Cortex of kidney (tissue), 1 donor: ENCODE results near the gene PAK5.

Source experiments
- DNase-seq: peaks from one replicate; lab custom pipeline; 2025; lab: John Stamatoyannopoulos, UW

Gene PAK5

DNA sequence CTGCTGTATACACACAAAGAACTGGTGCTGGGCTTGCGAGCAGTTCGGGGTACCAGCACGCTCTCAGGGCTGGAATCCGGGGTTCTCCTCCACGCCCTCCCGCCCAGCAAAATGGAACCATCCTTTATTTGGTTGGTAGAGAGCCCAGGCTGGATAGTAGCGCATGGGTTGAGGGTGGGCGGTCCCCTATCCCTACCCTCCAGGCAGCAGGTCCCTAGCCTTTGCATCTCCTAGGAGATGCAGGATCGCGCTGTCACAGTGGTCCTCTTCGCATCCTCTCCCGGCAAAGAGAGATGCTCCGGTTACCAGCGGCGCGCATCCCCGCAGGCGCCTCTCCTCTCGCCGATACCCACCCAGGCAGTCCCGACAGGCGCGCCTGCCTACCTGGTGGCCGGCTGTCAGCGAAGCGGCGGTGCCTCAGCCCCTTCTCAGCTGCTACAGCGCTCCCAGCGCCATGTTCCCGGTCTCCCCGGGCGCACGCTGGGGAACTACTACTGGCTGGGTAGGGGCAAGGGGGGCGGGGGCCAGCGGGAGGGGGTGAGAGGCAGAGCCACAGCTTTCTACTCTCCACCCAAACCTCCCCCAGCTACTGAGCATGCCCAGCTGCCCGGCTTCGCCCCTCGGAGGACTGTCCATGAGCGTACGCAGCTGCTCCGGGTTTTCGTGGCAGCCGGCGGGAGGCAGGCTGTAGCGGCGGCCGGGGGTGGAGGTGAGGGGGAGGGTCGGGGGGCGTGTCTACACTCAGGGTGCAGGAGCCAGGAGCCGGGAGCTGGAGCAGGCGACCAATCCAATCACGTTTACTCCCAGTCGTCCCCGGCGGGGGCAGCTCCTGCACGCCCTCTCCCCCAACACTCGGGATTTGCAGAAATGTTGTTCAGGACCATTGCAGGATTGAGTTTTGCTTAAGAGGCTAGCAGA is at the start of gene PAK5:
TSS of gene PAK5 (minus strand) at position 699 of the 918 bp plus-strand sequence. CDS start 194,748 bp downstream, outside the sequence.
- DNase-seq: no peak

DNA sequence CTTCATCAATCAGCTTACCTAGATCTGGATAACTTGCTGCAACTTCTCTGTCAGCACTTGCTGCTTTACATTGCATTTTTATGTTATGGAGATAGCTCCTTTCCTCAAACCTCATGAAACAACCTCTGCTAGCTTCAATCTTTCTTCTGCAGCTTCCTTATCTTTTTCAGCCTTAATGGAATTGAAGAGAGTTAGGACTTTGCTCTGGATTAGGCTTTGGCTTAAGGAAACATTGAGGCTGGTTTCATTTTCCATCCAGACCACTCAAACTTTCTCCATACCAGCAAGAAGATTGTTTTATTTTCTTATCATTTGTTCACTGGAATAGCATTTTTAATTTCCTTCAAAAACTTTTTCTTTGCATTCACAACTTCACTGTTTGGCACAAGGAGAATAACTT is 48.8 kb upstream of the PAK5 start:
- DNase-seq: no peak

DNA sequence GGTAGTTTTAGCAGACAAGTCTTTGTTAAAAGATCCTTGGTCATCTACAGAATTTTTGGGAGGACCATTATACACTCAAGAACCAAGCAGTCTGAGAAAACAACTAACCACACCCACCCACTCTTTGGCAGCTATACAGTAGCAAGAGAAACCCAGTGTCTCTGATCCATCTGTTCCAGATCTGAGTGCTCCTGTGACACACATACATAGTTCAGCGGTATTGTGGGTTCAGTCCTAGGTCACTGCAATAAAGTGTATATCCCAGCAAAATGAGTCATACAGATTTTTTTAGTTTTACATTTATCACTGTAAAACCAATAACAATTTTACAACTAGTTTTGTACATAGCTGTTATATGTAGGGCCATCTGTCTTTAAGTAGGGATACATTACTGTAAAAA is 47.4 kb upstream of the PAK5 start:
- no peak for DNase-seq

DNA sequence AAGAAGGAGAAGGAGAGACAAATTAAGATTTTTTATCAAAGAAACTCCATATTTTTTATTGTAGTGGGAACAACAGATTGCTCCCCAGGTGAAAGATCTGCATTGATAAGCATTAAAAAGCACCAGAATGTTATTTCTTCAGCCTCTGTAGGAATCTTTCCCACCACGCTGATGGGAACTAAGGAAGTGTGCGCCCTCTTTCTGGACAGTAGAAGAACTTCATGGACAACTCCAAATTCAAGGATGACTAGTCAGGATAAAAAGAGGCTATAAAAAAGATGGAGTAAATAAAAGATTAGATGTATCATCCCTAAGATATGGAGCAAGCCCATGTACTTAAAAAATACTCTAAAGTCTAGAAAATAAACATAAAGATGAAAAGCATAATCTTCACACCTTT is 45.8 kb upstream of the PAK5 start:
- no peak for DNase-seq

DNA sequence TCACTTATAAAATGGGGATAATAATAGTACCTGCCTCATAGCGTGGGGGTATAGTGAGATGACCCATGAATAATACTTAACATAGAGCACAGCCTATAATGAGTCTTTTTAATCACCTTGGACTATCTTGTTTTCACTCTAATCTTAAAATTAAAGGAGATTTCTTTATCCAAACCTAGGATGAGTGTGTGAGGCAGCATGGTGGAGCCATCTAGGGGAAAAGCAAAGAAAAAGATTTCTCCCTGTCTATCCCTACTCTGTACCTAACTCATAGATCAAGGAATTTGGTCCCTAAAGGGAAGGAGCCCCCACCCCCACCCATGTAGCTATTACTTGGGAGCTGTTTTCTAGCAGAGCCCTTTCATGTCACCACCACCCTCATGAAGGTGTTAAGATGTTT is 45.2 kb upstream of the PAK5 start:
- no peak for DNase-seq

DNA sequence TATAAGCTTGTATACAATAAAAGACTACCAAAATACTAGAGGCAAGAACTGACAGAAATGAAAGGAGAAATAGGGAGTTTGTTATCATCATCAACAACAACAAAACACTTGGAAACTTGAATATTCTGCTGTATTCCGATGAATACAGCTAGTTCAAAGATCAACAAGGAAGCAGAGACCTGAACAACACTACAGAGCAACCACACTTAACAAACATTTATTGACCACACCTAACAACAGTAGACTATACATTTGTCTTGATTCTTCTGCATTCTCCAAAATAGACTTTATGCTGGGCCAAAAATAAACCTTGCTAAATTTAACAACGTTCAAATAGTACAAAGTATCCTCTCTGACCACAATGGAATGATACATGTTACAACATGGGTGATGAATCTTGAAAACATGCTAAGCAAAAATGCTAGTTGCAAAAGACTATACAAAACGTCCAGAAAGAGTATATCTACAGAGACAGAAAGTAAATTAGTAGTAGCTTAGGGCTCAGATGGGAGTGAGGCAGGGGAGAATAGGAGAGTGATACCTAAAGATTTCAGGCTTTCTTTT is 39.1 kb upstream of the PAK5 start:
- DNase-seq: no peak

DNA sequence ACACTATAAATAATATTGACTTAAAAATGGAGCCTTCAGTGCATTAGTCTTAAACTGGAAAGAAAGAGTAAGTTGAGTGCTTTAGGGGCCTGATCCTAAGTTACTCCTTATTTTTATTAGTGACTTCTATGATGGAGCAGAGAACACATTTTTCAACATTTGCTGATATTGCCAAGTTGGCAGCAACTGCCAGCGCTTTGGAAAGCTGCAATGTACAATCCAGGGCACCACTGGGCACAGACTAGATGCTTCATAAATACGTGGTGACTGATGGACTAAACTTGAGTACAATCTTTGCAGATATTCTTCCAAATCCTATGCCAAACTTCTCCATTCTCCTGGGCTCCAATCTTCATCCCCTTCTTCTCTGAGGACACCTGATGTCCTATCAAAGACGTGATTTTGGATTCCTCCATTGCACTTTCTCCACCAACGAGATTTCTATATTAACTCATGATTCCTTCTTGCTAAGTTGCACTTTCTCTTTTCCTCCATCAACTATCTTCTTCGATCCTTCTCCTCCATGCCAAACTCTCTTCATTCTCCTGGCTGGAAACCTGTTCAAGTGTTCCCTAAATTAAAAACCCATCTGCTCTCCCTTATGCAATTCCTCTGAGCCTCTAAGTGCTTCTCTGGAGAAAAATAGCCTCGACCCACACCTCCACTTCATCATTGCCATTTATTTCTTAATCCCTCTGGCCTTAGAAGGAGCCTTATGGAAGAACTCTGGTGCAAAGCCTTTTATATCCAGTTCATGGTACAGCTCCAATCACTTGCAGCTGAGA is 28.5 kb upstream of the PAK5 start:
- DNase-seq: no peak

DNA sequence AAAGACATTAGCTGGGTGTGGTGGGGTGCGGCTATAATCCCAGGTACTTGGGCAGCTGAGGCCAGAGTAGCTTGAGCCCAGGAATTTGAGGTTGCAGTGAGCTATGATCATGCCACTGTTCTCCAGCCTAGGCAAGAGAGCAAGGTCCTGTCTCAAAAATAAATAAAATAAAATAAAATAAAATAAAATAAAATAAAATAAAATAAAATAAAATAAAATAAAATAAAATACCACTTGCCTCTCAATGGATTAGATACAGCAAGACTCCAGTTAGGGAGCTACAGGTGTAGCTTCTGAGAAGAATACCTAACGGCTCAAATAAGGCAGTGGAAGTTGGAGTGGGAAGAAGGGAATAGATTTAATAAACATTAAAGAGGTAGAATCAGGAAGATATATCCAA is 13.7 kb upstream of the PAK5 start:
- DNase-seq: no peak

DNA sequence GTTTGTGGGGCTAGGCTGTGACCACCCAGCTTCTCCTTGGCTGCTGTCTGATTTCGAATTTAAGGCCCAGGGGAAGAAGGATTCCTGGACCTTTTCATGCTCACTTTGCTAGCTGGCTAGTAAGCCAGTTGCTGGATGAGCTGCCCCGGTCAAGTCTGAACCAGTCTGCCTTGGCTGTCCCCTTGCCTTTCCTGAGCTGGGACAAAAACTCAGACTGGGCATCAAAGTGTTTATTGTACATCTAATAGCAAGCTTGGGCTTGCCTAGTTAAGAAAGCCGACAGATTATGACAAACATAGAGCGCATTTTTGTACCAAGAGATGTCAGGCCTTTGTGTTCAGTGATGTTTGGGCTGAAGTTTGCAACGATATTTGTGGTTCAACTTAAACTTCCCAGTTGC is 750 bp upstream of the PAK5 start:
- DNase-seq: no peak

DNA sequence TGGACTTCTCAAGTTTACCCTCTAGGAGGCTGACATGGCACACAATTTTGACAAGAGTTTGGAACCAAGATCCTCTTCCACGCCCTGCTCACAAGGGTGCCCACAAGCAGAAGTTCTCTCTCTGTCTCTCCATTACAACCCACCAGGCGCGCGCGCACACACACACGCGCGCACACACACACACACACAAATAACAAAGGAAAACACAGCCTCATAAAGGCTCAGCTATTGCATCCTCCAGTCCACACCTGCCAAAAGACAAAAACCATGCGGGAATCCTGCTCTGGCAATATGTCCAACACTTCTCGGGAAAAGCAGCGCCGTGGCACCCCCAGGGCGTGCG is 870 bp downstream of the PAK5 start:
- no peak for DNase-seq

DNA sequence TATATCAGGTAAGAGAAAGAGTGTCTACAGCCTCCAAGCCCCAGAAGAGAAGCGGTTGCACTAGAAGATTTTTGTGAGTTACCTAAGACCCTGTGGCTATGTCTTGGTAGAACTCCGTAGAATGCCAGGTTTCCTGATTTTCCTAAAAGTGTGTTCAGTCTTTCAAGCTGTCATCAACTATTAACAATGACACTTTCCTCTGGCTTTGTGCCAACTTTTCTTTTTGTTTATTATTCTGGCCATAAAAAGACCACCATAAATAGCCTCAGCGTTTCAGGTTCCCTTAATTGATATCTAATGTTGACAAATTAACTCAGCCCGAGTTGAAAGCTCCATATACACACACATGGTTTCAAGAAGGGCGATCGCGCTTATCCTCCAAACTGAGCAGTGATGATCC is 1.2 kb downstream of the PAK5 start:
- DNase-seq: no peak

DNA sequence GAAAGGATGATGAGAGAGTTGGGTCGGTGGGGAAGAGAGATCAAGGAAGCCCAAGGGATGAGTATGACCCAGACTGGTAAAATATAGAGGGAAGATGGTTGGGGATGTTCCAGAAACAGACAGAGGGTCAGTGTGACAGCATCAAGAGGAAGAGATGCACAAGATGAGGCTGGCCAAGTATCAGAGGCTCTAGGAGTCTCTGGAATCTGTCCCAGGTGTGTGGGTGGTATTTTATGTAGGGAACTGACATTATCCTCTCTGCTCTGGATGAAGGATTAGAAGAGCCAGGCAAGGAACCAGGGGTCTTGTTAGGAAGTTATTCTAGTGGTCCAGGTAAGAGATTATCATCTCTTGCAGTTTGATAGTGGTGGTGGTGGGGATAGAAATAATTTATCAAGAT is 3.6 kb downstream of the PAK5 start:
- no peak for DNase-seq

DNA sequence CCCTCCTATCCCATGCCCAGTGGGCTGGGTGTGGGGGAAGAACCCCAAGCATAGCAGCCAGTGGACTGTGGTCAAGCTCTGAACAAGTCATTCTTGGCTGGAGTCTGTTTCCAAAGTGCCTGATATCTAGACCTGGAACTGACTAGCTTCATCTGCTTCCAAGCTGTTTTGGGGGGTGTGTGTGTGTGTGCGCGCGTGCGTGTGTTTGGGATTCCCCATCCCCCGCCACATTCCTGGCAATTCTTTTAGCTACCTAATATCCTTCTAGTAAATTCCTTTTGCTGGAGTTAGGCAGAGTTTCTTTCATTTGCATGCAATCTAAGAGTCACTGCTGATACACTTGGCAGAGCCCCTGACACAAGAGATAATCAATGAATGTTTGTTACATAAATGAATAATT is 7.8 kb downstream of the PAK5 start:
- DNase-seq: no peak

DNA sequence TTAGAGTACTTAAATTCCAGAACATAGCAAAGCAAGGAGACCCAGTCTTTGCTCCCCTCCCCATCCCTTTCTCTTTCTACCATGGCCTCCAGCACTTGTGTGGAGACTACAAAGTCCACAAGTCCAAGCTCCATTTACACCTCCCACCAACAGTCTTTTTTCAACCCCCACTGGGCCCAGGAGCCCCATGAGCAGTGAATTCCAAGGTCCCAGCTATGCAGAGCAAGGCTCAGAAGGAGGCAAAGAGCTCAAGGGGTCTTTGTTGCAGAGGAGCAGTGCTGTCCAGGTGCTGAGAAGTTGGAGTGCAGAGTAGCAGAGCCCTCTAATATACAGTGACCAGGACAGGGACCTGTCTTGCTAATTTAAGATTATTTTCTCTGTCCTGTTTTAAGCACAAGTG is 9.0 kb downstream of the PAK5 start:
- no peak for DNase-seq

DNA sequence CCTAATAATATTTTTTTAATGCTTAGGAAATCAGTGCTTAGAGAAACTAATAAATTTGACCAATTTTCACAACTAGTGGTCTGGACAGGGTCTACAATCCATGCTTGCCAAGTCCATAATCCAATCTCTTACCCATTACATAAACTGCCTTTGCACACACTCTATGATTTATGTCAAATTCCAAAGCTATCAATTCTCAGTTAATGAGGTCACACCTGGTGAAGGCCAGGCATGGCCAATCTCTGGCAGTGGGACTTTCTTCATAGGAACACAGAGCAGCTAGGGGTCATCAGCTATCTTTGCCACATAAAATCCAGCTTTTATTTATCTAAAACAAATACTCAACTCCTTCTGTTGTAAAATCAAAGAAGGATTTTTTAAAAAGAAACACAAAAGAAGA is 21.2 kb downstream of the PAK5 start:
- no peak for DNase-seq

DNA sequence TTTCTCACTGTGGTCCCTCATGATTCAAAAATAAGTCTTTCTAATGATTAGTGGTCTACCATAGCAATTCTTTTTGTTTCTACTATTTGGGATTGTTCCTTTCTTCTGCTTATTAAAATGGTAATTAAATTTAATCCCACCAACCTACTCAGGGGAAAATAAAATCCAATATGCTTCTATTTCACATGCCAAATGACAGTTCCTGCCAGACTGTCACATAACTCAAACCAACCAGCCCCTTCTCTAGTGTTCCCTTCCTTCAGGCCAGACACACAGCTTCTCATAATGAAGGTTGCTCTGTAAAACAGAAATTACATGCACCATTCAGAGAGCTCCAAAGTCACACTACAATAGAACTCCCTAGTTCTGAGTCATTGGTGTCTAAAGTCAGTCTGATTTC is 23.2 kb downstream of the PAK5 start:
- DNase-seq: no peak

DNA sequence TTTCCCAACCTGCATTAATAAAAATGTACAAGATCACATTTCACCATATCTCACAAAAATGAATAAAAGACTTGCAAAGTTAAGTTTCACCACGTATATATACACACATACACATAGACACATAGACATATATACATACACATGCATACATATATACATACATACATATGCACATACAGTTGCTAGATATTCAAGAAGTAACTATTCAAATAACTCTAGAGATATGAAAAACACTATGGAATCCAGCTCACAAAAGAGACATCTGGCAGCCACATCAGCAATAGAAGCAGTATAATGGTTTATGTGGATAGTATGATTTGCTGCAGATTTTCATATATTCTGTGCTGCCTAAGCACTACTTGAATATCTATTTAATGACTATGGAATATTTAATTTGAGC is 28.1 kb downstream of the PAK5 start:
- DNase-seq: no peak

DNA sequence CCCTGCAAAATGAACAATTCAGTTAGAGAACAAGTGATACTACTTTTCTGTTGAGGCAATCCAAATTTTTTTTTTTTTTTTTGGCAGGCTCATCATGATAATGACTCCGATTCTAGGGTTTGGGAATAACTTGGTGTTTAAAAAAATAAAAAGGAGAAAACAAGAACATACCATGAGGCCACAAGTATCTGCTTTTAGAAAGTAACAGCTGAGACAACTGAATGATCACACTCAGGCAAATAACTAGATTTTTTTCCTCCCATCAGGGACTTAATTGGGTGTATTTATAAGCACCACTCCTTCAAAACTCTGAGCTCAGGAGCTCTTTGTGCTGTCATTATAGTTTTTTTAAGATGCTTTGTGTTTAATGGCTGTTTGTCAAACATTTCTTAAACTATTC is 29.6 kb downstream of the PAK5 start:
- DNase-seq: no peak

DNA sequence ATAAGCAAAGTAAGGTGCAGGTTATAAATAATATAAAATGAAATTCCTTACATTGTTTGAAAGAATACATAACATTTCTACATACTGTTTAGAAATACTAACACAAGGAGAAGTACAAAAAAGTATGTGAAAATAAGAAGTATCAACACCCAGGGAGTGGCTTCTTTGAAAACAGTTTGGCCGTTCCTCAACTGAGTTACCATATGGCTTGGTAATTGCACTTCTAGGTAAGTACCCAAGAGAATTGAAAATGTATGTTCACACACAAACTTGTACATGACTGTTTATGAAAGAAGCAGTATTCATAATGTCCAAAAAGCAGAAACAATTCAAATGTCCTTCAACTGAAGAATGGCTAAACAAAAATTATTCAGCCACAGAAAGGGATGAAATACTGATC is 30.7 kb downstream of the PAK5 start:
- no peak for DNase-seq

DNA sequence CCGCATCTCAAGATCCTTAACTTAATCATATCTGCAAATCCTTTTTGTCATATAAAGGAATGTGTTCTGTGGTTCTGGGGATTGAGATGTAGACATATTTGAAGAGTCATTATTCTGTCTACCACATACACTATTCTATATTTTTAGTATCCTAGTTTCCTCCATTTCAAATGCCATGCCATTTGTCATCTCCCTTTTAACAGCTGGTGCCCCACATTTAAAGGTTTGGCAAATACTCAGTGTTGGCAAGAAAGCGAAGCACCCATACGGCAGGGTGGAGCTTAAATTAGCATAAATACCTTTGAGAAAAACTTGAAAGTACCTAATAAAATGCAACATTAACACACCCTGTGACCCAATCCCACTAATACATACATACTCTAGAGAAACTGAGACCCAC is 31.7 kb downstream of the PAK5 start:
- no peak for DNase-seq

DNA sequence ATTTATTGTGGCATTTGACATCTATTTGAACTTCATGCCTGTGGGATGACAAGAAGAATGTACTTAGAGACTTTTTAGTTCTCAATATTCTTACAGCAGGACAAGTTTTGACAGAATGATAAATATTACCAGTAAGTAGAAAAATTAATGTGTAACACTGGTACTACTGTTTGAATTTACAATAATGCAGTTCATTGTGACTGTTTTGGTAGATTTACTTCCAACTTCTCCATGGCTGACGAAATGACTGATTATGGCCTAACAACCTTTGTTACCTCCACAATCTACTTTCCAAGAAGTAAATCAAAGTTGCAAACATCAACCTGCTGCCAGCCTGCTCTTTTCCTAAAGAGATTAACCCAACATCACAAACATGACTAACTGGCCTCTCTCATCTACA is 38.5 kb downstream of the PAK5 start:
- no peak for DNase-seq

DNA sequence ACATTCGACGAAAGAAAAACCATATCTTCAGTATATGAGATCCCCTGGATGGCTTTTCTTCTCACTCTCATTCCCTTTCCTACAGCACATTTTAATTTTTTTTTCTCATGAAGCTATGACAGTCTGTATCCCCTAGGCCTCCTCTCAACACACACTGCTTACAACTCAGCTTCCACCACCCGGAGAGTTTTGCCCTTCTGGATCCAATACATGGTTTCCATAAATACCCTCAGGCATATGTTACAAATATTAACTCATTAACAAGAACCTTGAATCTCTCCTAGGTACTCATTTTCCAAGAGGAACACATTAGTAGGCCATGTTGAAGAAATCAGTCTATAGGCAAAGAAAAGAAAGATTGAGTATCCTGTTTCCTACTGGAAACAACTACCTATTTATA is 44.0 kb downstream of the PAK5 start:
- DNase-seq: no peak

DNA sequence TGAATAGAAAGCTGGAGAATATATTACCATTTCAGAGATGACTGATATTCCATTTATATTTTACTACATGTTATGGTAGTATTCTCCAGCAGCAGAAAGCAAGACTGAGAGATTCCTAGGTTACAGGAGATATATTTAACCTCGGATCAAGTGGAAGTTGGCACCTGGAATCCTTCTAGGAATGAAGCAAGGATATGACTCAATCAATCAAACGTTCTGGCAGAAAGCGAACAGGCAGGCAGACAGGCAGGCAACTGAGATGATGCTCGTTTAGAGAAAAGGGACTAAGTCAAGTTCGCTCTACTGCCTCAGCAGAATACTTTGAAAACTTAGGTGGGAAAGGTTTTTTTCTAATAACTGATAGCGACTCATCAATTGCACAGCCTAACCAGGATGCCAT is 46.2 kb downstream of the PAK5 start:
- DNase-seq: no peak
